ENCODE data around the gene PLEKHG4B. TPM values are rescaled to one million over a fixed set of nuclear protein-coding genes. Genes with fewer than 3 reads are reported as not detected.

Gene PLEKHG4B
- total and polyA plus RNA-seq, 2 of the 8 experiments (the other 6 are each of a cell fraction or from before 2014, with no cell fraction given): 31.1 to 43.6 TPM

- Histone ChIP-seq H3K14ac (ENCODE audit: insufficient read length) (no peak overlapping the region), H3K18ac (ENCODE audit: extremely low read depth, low read length) (no peak overlapping the region), H4K8ac (ENCODE audit: extremely low read depth, insufficient read depth, low read length) (peak overlapping the region; percentile 35; the same call in 1 of the 2 replicates), H2AK5ac (ENCODE audit: low read depth, low read length) (no peak overlapping the region), H3K79me1 (ENCODE audit: low read depth, low read length) (no peaks in the 10 kb centered on the region; the same call in 1 of the 2 replicates), H3K56ac (replicated peaks; ENCODE audit: insufficient read length, low read depth, low read length) (no peak overlapping the region), H3K79me2 (ENCODE audit: control insufficient read depth in 1 of 2, insufficient read depth in 2 of 2, low read length in 2 of 2) (no peaks in the 10 kb centered on the region), H2AFZ (ENCODE audit: low read length) (no peak overlapping the region), H2BK20ac (ENCODE audit: low read length) (no peak overlapping the region), H3K23ac (ENCODE audit: insufficient read length) (no peak overlapping the region), H2BK15ac (ENCODE audit: low read length) (no peak overlapping the region), H2BK5ac (ENCODE audit: low read depth, low read length) (no peak overlapping the region), H3K27me3 (replicated peaks in 1 of 4; ENCODE audit: control insufficient read depth in 3 of 4, extremely low read depth in 1 of 4, insufficient read depth in 3 of 4, low read length in 3 of 4) (no peaks in the 10 kb centered on the region), H3K9ac (replicated peaks in 1 of 4; ENCODE audit: extremely low read depth in 1 of 4, low read depth in 3 of 4, low read length in 3 of 4) (no peak overlapping the region), H3K4ac (replicated peaks; ENCODE audit: insufficient read length, low read depth, low read length) (peak overlapping the region; percentile 69), H3K23me2 (ENCODE audit: low read depth, low read length) (no peaks in the 10 kb centered on the region), H4K20me1 (replicated peaks in 1 of 2; ENCODE audit: control insufficient read depth in 1 of 2, insufficient read depth in 2 of 2, low read length in 2 of 2) (peaks cover 3 to 12% of the 10 kb centered on the region in 2 experiments), H4K5ac (ENCODE audit: insufficient read length, low read depth, low read length) (no peak overlapping the region), H3K9me3 (ENCODE audit: insufficient read depth in 2 of 2, low read depth in 1 of 2, low read length in 1 of 2) (no peaks in the 10 kb centered on the region), H4K91ac (replicated peaks; ENCODE audit: insufficient read length, low read length) (no peak overlapping the region), H3K4me3 (ENCODE audit: extremely low read depth in 1 of 4, insufficient read depth in 2 of 4, low read depth in 3 of 4, low read length in 4 of 4) (no peak overlapping the region), H2BK12ac (ENCODE audit: low read depth, low read length) (no peak overlapping the region), H3K27ac (ENCODE audit: low read depth, low read length) (no peak overlapping the region), H3K4me2 (ENCODE audit: insufficient read depth in 1 of 2, low read depth in 2 of 2, low read length in 2 of 2) (no peak overlapping the region), H3K36me3 (ENCODE audit: control insufficient read depth in 2 of 4, insufficient read depth in 4 of 4, low read length in 3 of 4) (peaks cover 8 to 18% (median 13%) of the 10 kb centered on the region in 4 experiments; a peak in 6 of 8 replicates), H3K4me1 (replicated peaks in 1 of 4; ENCODE audit: control insufficient read depth in 3 of 4, insufficient read depth in 4 of 4, low read length in 3 of 4) (peaks cover 0 to 12% (median 9%) of the 10 kb centered on the region in 4 experiments; a peak in 5 of 7 replicates), H2BK120ac (replicated peaks; ENCODE audit: low read depth, low read length) (no peak overlapping the region)
- 94% methylated on average over 25 of the region's 28 CpGs; no CpG with 5 or more reads in 1 of the 2 experiments for WGBS, 2 experiments (ENCODE audit: extremely low coverage in 1 of 2, insufficient coverage in 1 of 2, insufficient read length in 1 of 2, insufficient replicate concordance in 2 of 2, low coverage in 1 of 2, low lambda C conversion rate in 2 of 2, missing lambda C conversion rate in 1 of 2)
- FAIRE-seq (no peak), DNase-seq (ENCODE audit: low read depth in 1 of 2, low spot score in 2 of 2) (no peak)
- TF ChIP-seq NRF1 (IDR thresholded peaks at IDR 0.05; ENCODE audit: low read depth, low read length) (no peak), SIN3A (conservative IDR thresholded peaks at IDR 0.05 in 1 of 2, IDR thresholded peaks at IDR 0.05 in 1 of 2; ENCODE audit: low read depth in 1 of 2, low read length in 2 of 2) (no peak), TBP (IDR thresholded peaks at IDR 0.05; ENCODE audit: low read depth, low read length) (no peak)
- POLR2A ChIA-PET (ENCODE audit: partially characterized antibody): interaction anchor here (0.6 to 1.5 kb wide), 2 partner anchors 17 to 315 kb away, joined by 4 to 9 read pairs; no protein-coding TSS in a partner anchor
- CTCF ChIA-PET (ENCODE audit: partially characterized antibody): interaction anchor here (0.6 to 2.3 kb wide), 5 partner anchors 75 to 483 kb away, joined by 3 to 6 read pairs (median 4); no protein-coding TSS in a partner anchor
Measured at GRCh38 chr5:186091-187041, 94.4 kb downstream of the PLEKHG4B start.
